Sigmoid colon (tissue), 4 donors: Measurements from ENCODE around the gene CILP2.

Source experiments
- CTCF ChIP-seq, 4 experiments: fragments of 450-650 bp in 3 of 4; fragments of 200-600 bp in 1 of 4; IDR thresholded peaks; one replicate each; pipeline ENCODE4 v1.5.1; 2016 to 2019; ENCODE audit warnings: antibody characterized with exemption in 4 of 4, mild to moderate bottlenecking in 3 of 4, moderate library complexity in 2 of 4
- EP300 ChIP-seq, 4 donors: sonication (generic); formaldehyde crosslinking; IDR thresholded peaks; one replicate each; pipeline ENCODE4 v1.6.1; 2017; ENCODE audit warnings: antibody characterized with exemption in 4 of 4
- POLR2A ChIP-seq, 2 donors: fragments of 450-650 bp; IDR thresholded peaks; one replicate each; pipeline ENCODE4 v1.6.1; 2016; ENCODE audit warnings: antibody characterized with exemption in 2 of 2, mild to moderate bottlenecking in 2 of 2, moderate library complexity in 2 of 2
- POLR2AphosphoS5 ChIP-seq, 4 donors: sonication (generic); formaldehyde crosslinking; IDR thresholded peaks; one replicate each; pipeline ENCODE4 v1.6.1; 2017; ENCODE audit warnings: antibody characterized with exemption in 4 of 4

- no peak for TF ChIP-seq CTCF (IDR thresholded peaks at IDR 0.05)
- TF ChIP-seq POLR2A (IDR thresholded peaks at IDR 0.05), result no peak
- no peak for TF ChIP-seq EP300 (IDR thresholded peaks at IDR 0.05)
- TF ChIP-seq POLR2AphosphoS5 (IDR thresholded peaks at IDR 0.05), result no peak
Measured at GRCh38 chr19:19537075-19538048, 703 bp upstream of the CILP2 start.
